Measurements from ENCODE around the gene FBXO10.

DNA sequence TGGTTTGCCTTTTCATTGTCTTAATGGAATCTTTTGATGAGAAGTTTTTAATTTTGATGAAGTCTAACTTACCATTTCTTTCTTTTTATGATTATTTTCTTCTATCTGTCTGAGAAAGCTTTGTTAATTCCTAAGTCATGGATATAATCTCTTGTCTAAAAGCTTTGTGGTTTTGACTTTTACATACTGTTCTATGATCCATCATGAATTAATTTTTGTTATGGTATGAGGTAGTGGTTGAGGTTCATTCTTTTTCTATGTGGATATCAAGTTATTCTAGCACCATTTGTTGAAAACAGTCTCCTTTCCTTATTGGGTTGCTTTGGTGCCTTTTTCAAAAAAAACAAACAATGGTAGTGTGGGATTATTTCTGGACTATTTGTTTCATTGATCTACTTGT is 20.4 kb downstream of the FBXO10 start:
- TF ChIP-seq, protein P1, sequence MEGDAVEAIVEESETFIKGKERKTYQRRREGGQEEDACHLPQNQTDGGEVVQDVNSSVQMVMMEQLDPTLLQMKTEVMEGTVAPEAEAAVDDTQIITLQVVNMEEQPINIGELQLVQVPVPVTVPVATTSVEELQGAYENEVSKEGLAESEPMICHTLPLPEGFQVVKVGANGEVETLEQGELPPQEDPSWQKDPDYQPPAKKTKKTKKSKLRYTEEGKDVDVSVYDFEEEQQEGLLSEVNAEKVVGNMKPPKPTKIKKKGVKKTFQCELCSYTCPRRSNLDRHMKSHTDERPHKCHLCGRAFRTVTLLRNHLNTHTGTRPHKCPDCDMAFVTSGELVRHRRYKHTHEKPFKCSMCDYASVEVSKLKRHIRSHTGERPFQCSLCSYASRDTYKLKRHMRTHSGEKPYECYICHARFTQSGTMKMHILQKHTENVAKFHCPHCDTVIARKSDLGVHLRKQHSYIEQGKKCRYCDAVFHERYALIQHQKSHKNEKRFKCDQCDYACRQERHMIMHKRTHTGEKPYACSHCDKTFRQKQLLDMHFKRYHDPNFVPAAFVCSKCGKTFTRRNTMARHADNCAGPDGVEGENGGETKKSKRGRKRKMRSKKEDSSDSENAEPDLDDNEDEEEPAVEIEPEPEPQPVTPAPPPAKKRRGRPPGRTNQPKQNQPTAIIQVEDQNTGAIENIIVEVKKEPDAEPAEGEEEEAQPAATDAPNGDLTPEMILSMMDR (IDR thresholded peaks at IDR 0.05; ENCODE audit: low read depth, low read length): no peak
- no peak for TF ChIP-seq EZH2phosphoT487 (IDR thresholded peaks at IDR 0.05; ENCODE audit: low read depth)

All from OCI-LY3 (cell line).